Daoy (cell line): ENCODE measurements around the gene SDK1. TPM values are rescaled to one million over a fixed set of nuclear protein-coding genes. Genes with fewer than 3 reads are reported as not detected.

Experiments
- DNase-seq: peaks from one replicate; pipeline ENCODE4 v3.0.0-alpha.2; 2015; ENCODE audit warnings: low read depth
- total RNA-seq: library from RNA; depleted of rRNA; stranded (reverse); fragments of >200 nt; shearing (Covaris generic); gene quantifications from 2 replicates; pipeline ENCODE4 v1.2.3, GENCODE V29; 2014

Gene SDK1
- total RNA-seq, 1 experiment from 2014 or later, result 4.2 TPM

DNA sequence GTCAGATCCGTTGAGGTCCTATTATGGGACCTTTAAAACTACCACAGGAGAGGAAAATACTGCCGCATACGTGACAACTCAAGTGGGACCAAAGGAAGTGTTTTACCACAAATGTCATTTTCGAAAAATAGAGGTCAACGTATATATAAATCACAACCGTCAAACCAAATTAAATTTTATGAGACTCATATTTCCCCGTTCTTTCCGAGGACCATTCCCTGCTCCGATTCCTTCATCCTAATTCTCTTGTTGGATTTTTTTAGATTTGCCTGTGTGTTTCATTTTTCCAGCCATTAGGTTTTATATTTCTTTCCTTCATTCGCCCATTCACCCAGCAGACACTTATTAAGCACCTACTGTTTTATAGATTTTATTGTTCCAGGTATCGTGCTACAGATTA, 797.1 kb downstream of the SDK1 start:
- DNase-seq, result no peak

GRCh38 chr7:4099651-4100050, 798.6 kb downstream of the SDK1 start:
- DNase-seq, result no peak

GRCh38 chr7:4100148-4100547, 799.1 kb downstream of the SDK1 start:
- DNase-seq, result no peak

DNA sequence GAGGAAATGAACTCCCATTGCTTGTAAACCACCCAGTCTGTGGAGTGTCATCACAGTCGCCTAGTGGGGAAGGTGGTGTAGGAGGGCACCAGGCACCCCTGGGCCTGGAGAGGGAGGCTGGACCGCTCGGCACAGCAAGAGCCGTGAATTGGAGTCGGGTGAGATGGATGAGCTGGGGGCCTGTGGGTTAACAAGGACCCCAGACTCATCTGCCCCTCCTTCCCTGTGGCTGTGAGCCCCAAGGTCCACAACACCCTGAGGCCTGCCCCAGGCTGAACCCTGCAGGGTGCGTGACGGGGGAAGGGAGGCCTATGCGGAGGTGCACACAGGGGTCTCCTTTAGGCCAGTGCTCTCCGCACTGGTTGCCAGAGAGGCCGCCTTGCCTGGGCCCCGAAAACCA, 799.6 kb downstream of the SDK1 start:
- no peak for DNase-seq

- DNase-seq, result peak; percentile 20
Measured at GRCh38 chr7:4102231-4102841, 801.3 kb downstream of the SDK1 start.

GRCh38 chr7:4103352-4104091, 802.5 kb downstream of the SDK1 start:
- peak; percentile 93 for DNase-seq

GRCh38 chr7:4107839-4108238, 806.8 kb downstream of the SDK1 start:
- DNase-seq, result no peak

DNA sequence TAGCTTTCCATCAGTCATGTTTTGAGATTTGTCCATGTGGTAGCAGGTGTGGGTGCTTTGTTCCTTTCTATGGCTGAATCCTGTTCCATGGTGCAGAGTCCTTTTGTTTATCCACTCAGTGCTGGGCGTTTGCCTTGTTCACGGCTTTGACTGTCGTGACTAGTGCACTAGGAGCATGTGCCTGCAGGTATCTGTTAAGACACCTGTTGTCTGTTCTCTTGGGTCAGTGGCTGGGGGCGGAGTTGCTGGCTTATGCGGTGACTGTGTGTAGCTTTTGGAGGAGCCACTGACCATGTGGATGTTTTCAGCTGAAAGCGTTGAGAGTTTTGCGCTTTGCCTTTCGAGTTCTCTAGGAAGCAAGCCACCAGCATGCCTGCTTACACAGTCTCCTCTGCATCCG, 807.9 kb downstream of the SDK1 start:
- no peak for DNase-seq

DNA sequence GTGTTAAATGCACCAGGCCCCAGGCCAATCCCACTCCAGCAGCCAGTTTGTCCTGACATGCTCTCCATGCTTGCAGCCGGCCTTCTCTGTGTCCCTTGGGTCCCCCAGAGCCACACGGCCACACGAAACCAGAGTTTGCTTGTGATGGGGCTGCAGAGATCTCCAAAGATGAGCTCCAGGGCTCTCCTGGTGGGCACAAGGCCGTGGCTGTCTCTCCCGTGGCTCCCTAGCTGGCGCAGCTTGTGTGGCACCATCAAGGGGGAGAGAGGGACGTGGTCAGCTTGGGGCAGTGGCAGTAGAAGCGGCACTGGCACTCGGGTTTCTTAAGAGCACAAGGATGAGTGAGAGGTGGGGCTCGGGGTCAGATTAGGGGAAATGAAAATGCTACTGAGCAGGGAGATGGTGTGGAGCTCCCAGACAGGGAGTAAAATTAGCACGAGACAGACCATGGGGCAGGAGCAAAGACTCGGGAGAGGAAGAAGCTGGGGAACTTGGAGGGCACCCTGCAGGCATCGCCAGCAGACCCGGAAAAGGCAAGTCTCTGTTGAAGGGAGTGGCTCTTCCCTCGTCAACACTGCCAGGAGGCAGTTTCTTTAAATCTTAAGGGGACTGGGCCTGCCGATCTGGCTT, 808.5 kb downstream of the SDK1 start:
- DNase-seq, result no peak

- DNase-seq, result no peak
Measured at GRCh38 chr7:4110438-4110837, 809.4 kb downstream of the SDK1 start.

- no peak for DNase-seq
Measured at GRCh38 chr7:4111166-4111565, 810.1 kb downstream of the SDK1 start.

- no peak for DNase-seq
Measured at GRCh38 chr7:4113271-4113670, 812.2 kb downstream of the SDK1 start.

- no peak for DNase-seq
Measured at GRCh38 chr7:4113976-4114375, 812.9 kb downstream of the SDK1 start.

GRCh38 chr7:4115442-4115841, 814.4 kb downstream of the SDK1 start:
- DNase-seq, result no peak

DNA sequence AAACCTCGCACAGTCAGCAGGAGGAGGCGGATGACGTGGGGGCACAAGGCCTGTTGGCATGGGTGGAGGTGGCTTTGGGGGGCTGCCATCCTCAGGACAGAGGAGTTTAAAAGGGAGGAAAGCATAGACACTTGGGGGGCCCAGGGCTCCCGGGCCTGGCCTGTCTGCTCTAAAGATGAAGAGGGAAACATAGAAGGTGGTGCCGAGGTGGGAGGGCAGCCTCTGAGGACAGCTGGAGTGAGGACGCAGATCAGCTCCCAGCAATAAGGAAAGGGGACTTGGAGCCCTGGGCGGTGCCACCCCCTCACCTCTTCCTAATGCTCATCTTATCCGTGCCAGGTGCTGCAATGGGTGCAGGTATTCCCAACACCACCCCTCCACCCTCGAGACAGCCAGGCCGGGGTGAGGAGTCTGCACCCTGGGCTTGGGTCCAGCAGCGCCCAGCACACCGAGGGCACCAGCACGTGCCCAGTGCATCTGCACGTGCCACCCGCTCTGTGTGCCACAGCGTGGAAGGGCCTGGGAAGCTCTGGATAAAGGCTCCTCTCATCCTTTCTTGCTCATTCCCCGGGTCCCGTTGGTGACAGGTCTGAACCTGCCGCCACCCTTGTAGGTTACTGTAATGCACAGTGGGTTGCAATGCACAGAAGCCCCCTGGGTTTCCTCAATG, 815.0 kb downstream of the SDK1 start:
- DNase-seq, result no peak

GRCh38 chr7:4119848-4120247, 818.8 kb downstream of the SDK1 start:
- DNase-seq, result no peak

- no peak for DNase-seq
Measured at GRCh38 chr7:4123346-4123745, 822.3 kb downstream of the SDK1 start.

DNA sequence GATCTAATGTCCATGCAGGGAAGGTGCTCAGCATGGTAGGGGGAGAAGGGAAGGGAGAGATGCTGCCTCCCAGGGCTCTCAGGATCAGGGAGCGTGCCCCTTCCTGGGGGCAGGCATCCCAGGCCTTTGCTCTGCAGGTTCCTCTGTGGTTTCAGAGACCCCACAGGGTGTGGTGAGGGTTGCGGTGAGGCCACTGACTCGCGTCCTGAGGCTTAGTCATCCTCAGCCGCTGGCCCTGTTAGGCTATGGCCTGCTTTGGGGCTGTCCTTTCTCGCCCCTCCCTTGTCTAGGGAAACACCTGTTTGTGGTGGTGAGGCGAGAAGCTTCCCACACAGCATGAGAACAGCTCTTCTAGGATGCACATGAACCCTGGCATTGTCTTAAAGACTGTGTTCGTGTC, 822.8 kb downstream of the SDK1 start:
- peak; percentile 94 for DNase-seq

DNA sequence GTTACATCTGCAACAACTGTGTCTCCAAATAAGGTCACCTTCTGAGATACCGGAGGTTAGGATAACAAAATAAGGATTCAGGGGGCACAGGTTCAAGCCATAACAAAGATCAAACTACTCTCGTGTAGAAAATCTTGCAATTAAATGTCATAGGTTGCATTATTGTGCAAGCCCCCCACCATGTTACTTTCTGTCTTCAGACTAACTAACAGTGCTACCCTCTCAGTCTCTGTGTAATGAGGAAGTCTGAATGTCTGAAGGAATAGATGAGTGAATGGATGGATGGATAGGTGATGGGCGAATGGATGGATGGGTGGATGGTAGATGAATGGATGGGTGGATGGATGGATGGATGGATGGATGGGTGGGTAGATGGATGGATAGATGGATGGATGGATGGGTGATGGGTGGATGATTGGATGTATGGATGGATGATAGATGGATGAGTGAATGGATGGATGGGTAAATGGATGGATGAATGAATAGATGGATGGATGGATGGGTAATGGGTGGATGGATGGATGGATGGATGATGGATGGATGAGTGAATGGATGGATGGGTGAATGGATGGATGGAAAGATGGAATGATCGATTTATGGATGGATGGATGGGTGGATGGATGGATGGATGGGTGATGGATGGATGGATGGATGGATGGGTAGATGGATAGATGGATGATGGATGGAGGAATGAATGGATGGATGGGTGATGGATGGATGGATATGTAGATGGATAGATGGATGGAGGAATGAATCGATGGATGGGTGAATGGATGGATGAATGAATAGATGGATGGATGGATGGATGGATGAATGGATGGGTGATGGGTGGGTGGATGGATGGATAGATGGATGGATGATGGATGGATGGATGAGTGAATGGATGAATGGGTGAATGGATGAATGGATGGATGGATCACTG, 823.8 kb downstream of the SDK1 start:
- no peak for DNase-seq

- no peak for DNase-seq
Measured at GRCh38 chr7:4127909-4128560, 827.0 kb downstream of the SDK1 start.
